Stimulated activated CD4-positive, alpha-beta T cell treated with anti-CD3 and anti-CD28 coated beads, Interleukin-2, amount 100 ng/mL, for 48 hours (primary cell): ENCODE data around the gene SLC35G4.
"Not testable (repeated sequence)": the region's sequence is repeated elsewhere in the genome, so short reads cannot be mapped to it uniquely, and the experiment has no call there.

Source experiments
- DNase-seq, 2 donors: peaks; one replicate each; pipeline ENCODE4 v3.0.0-alpha.2; 2020

Gene SLC35G4

DNA sequence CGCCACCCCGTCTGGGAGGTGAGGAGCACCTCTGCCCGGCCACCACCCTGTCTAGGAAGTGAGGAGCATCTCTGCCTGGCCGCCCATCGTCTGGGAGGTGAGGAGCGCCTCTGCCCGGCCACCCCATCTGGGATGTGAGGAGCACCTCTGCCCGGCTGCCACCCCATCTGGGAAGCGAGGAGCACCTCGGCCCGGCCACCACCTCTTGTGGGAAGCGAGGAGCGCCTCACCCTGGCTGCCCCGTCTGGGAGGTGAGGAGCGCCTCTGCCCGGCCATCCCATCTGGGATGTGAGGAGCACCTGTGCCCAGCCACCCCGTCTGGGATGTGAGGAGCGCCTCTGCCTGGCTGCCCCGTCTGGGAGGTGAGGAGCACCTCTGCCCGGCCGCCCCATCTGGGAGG lies 4.6 kb downstream of the SLC35G4 start:
- DNase-seq, result not testable (repeated sequence)

DNA sequence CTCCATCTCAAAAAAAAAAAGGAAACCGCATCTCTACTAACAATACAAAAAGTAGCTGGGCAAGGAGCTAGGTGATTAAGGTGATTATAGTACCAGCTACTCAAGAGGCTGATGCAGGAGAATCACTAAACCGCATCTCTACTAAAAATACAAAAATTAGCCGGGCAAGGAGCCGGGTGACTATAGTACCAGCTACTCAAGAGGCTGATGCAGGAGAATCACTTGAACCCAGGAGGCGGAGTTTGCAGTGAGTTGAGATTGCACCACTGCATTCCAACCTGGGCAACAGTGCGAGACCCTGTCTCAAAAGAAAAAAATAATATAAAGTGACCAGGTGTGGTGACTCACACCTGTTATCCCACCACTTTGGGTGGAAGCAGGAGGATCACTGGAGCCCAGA lies 5.6 kb downstream of the SLC35G4 start:
- DNase-seq, result not testable (repeated sequence)

- DNase-seq, result not testable (repeated sequence)
Measured at GRCh38 chr18:11647310-11647709, 37.9 kb downstream of the SLC35G4 start.

DNA sequence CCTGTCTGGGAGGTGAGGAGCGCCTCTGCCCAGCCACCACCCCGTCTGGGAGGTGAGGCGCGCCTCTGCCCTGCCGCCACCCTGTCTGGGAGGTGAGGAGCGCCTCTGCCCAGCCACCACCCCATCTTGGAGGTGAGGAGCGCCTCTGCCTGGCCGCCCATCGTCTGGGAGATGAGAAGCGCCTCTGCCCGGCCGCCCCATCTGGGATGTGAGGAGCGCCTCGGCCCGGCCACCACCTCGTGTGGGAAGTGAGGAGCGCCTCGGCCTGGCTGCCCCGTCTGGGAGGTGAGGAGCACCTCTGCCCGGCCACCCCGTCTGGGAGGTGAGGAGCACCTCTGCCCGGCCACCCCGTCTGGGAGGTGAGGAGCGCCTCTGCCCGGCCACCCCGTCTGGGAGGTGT lies 38.4 kb downstream of the SLC35G4 start:
- not testable (repeated sequence) for DNase-seq

DNA sequence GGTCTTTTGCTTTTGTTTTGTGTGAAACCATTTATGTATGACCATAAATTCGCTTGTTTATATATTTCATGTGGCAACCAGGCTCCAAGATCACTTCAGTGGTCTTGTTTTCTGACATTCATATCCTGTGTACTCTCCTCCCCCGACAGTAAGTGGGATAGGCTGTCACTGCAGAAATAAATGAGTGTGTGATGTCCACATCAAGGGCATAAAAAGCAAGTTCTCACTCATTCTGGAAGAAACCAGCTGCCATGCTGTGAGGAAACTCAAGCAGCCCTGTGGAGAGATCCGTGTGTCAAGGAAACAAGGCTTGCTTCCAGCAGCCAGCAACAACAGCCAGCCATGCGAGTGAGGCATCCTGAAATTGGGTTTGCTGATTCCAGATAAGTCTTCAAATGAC lies 40.4 kb downstream of the SLC35G4 start:
- DNase-seq, result no peak

- no peak for DNase-seq
Measured at GRCh38 chr18:11651899-11652298, 42.5 kb downstream of the SLC35G4 start.

GRCh38 chr18:11653521-11653920 lies 44.1 kb downstream of the SLC35G4 start:
- DNase-seq, result no peak

- peak; percentile 59 to 67 for DNase-seq
Measured at GRCh38 chr18:11654736-11655605, 45.6 kb downstream of the SLC35G4 start.

DNA sequence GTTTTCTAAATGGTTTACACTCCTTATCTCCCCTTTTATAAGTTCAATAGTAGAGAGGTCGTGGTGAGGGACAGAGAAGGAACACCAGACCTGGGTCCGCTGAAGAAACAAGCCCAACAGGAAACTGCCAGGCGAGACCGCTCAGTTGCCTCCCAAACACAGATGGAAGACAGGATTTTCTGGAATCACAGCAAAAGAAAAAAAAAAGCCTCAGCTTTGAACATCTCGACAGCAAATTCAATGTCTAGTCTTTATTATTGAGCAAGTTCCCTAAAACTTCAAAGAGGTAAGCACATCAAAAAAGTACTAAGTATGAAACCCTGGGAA lies 46.2 kb downstream of the SLC35G4 start:
- DNase-seq, result no peak

GRCh38 chr18:11657152-11657551 lies 47.8 kb downstream of the SLC35G4 start:
- DNase-seq, result no peak

GRCh38 chr18:11657554-11657953 lies 48.2 kb downstream of the SLC35G4 start:
- DNase-seq, result no peak

DNA sequence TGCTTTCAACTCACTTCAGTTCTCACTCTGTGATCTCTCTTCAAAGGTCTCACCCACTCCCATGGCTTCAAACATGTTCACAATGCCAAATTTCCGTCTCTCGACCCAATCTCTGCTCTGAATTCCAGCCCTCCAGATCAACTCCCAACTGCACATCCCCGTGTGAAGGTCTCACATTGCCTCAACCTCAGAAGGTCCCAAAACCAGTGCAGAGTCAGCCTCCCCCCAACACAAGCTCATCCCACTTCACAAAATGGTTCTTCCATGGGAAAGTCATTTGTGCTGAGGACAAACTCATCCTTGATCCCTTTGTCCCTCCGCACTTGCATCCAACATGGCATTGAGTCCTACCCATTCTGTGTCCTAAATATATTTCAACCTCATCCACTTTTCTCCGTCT lies 48.6 kb downstream of the SLC35G4 start:
- DNase-seq, result no peak

GRCh38 chr18:11658989-11659388 lies 49.6 kb downstream of the SLC35G4 start:
- no peak for DNase-seq
